WTC11 (cell line): ENCODE data around the gene MYO16. TPM values are rescaled to one million over a fixed set of nuclear protein-coding genes. Genes with fewer than 3 reads are reported as not detected.
A peak's percentile ranks its signal among the peaks of the same experiment; 100 is the strongest.

Experiments
- ATAC-seq: fragments of 200-7000 bp; cut with Tn5 transposase; 2 replicates; pipeline ENCODE4 v1.10.0; 2021; ENCODE audit warnings: mild to moderate bottlenecking, moderate library complexity
- CTCF ChIA-PET: fragments of 300-600 bp; sonication (Branson Sonifier 250); formaldehyde crosslinking; loops from one replicate; lab custom pipeline; 2021; ENCODE audit warnings: antibody characterized with exemption; lab: Charles Lee
- POLR2A ChIA-PET: fragments of 350-600 bp; sonication (Branson Sonifier 250); formaldehyde crosslinking; loops from one replicate; lab custom pipeline; 2021; ENCODE audit warnings: antibody characterized with exemption; lab: Charles Lee
- DNase-seq: peaks from one replicate; pipeline ENCODE4 v3.0.0; 2021; ENCODE audit warnings: low spot score
- H3K27ac Mint-ChIP-seq: 2 replicates; pipeline ENCODE4 v1.8.0; 2021; ENCODE audit warnings: mixed read lengths
- H3K27me3 Mint-ChIP-seq: 2 replicates; pipeline ENCODE4 v1.8.0; 2021; ENCODE audit warnings: low read depth, mild to moderate bottlenecking, moderate library complexity, mixed read lengths
- H3K36me3 Mint-ChIP-seq: 2 replicates; pipeline ENCODE4 v1.8.0; 2021; ENCODE audit warnings: mixed read lengths
- H3K4me1 Mint-ChIP-seq: 2 replicates; pipeline ENCODE4 v1.8.0; 2022; ENCODE audit warnings: mixed read lengths
- H3K4me3 Mint-ChIP-seq: 2 replicates; pipeline ENCODE4 v1.8.0; 2021; ENCODE audit warnings: mild to moderate bottlenecking, moderate library complexity, mixed read lengths
- H3K9me3 Mint-ChIP-seq: 2 replicates; pipeline ENCODE4 v1.8.0; 2021; ENCODE audit warnings: mixed read lengths
- ATF3 ChIP-seq: sonication (generic); formaldehyde crosslinking; conservative IDR thresholded peaks from 2 replicates; pipeline ENCODE4 v1.8.1; 2022; ENCODE audit warnings: mild to moderate bottlenecking, missing genetic modification reagents
- E2F5 ChIP-seq: sonication (generic); formaldehyde crosslinking; IDR thresholded peaks from 2 replicates; pipeline ENCODE4 v1.8.1; 2022; ENCODE audit warnings: mild to moderate bottlenecking, moderate library complexity, missing genetic modification reagents
- ESRRA ChIP-seq: sonication (generic); formaldehyde crosslinking; IDR thresholded peaks from 2 replicates; pipeline ENCODE4 v1.8.1; 2022; ENCODE audit warnings: mild to moderate bottlenecking, missing genetic modification reagents, borderline replicate concordance
- ETV6 ChIP-seq: sonication (generic); formaldehyde crosslinking; IDR thresholded peaks from 2 replicates; pipeline ENCODE4 v1.8.1; 2022; ENCODE audit warnings: mild to moderate bottlenecking, missing genetic modification reagents
- FOXP4 ChIP-seq: sonication (generic); formaldehyde crosslinking; IDR thresholded peaks from 2 replicates; pipeline ENCODE4 v1.8.0; 2022; ENCODE audit warnings: mild to moderate bottlenecking, missing genetic modification reagents
- NR2C2 ChIP-seq: sonication (generic); formaldehyde crosslinking; IDR thresholded peaks from 2 replicates; pipeline ENCODE4 v1.8.0; 2022; ENCODE audit warnings: mild to moderate bottlenecking, missing genetic modification reagents
- RORB ChIP-seq: fragments of 250-450 bp; sonication (Bioruptor Pico); IDR thresholded peaks from 2 replicates; pipeline ENCODE4 v1.9.0; 2021; ENCODE audit warnings: mild to moderate bottlenecking
- SMAD3 ChIP-seq: sonication (generic); formaldehyde crosslinking; IDR thresholded peaks from 2 replicates; pipeline ENCODE4 v1.8.0; 2022; ENCODE audit warnings: missing genetic modification reagents, mild to moderate bottlenecking, borderline replicate concordance
- ZNF396 ChIP-seq: fragments of 250-450 bp; sonication (Bioruptor Pico); IDR thresholded peaks from 2 replicates; pipeline ENCODE4 v1.8.0; 2021; ENCODE audit warnings: mild to moderate bottlenecking, moderate library complexity, borderline replicate concordance
- total RNA-seq: library from RNA; stranded (reverse); gene quantifications from 3 replicates; pipeline ENCODE4 v1.2.3, GENCODE V29; 2021
- TF ChIP-seq, protein P1 (sequence below): sonication (generic); formaldehyde crosslinking; IDR thresholded peaks from 2 replicates; pipeline ENCODE4 v1.8.1; 2023; ENCODE audit warnings: mild to moderate bottlenecking, missing genetic modification reagents, moderate library complexity
- TF ChIP-seq, protein P2 (sequence below): fragments of 200-600 bp; IDR thresholded peaks from 2 replicates; pipeline ENCODE4 v1.8.0; 2022; ENCODE audit warnings: antibody characterized with exemption
- TF ChIP-seq, protein P3 (sequence below): sonication (generic); formaldehyde crosslinking; IDR thresholded peaks from 2 replicates; pipeline ENCODE4 v1.8.0; 2022; ENCODE audit warnings: missing genetic modification reagents
- TF ChIP-seq, protein P4 (sequence below): sonication (generic); formaldehyde crosslinking; IDR thresholded peaks from 2 replicates; pipeline ENCODE4 v1.8.1; 2023; ENCODE audit warnings: mild to moderate bottlenecking, missing genetic modification reagents

The MYO16 gene
- total RNA-seq, 1 experiment from 2014 or later = 0.09 TPM

DNA sequence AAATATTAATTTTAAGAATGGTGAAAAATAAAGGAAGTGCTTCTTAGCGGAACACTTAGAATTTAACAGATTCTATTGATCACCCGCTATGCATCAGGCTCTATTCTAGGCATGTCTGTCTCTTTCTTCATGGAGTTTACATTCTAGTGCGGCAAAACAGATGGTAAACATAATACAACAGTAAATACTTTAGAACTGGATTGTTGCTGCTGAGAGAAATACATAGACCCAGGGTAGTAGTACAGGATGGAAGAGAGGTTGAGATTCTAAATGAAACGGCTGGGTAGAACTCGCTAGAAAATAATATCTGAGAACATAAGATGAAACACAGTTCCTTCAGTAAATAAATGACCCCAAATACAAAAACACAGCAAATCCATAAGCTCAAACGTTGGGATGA is 498.7 kb downstream of the MYO16 start:
- ChIA-PET CTCF (interaction anchor here (0.9 kb wide), 1 partner anchor 18 kb away, joined by 4 read pairs; no protein-coding TSS in a partner anchor), POLR2A (no interaction called here)
- Mint-ChIP-seq H3K4me3 (no peak overlapping the region), H3K27me3 (no peaks in the 10 kb centered on the region), H3K27ac (no peak overlapping the region), H3K4me1 (peaks cover 37% of the 10 kb centered on the region), H3K36me3 (no peaks in the 10 kb centered on the region), H3K9me3 (no peaks in the 10 kb centered on the region)
- ATAC-seq (no peak), DNase-seq (no peak)
- TF ChIP-seq NR2C2 (CRISPR knock-in tag) = no peak
- TF ChIP-seq FOXP4 (CRISPR knock-in tag) = no peak
- no peak for TF ChIP-seq ATF3 (CRISPR knock-in tag)
- TF ChIP-seq ZNF396 (CRISPR knock-in tag) = no peak
- TF ChIP-seq, protein P1, sequence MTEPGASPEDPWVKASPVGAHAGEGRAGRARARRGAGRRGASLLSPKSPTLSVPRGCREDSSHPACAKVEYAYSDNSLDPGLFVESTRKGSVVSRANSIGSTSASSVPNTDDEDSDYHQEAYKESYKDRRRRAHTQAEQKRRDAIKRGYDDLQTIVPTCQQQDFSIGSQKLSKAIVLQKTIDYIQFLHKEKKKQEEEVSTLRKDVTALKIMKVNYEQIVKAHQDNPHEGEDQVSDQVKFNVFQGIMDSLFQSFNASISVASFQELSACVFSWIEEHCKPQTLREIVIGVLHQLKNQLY = no peak
- no peak for TF ChIP-seq ETV6 (CRISPR knock-in tag)
- TF ChIP-seq RORB = no peak
- TF ChIP-seq SMAD3 (CRISPR knock-in tag) = no peak
- TF ChIP-seq E2F5 (CRISPR knock-in tag) = no peak
- TF ChIP-seq, protein P2, sequence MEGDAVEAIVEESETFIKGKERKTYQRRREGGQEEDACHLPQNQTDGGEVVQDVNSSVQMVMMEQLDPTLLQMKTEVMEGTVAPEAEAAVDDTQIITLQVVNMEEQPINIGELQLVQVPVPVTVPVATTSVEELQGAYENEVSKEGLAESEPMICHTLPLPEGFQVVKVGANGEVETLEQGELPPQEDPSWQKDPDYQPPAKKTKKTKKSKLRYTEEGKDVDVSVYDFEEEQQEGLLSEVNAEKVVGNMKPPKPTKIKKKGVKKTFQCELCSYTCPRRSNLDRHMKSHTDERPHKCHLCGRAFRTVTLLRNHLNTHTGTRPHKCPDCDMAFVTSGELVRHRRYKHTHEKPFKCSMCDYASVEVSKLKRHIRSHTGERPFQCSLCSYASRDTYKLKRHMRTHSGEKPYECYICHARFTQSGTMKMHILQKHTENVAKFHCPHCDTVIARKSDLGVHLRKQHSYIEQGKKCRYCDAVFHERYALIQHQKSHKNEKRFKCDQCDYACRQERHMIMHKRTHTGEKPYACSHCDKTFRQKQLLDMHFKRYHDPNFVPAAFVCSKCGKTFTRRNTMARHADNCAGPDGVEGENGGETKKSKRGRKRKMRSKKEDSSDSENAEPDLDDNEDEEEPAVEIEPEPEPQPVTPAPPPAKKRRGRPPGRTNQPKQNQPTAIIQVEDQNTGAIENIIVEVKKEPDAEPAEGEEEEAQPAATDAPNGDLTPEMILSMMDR = no peak

- no peak for DNase-seq
- Mint-ChIP-seq H3K4me3 (no peak overlapping the region), H3K36me3 (no peaks in the 10 kb centered on the region), H3K27ac (no peak overlapping the region), H3K27me3 (no peaks in the 10 kb centered on the region), H3K9me3 (no peaks in the 10 kb centered on the region), H3K4me1 (peaks cover 27% of the 10 kb centered on the region)
- POLR2A ChIA-PET = no interaction called here
- TF ChIP-seq, protein P2 = no peak
- TF ChIP-seq ESRRA (CRISPR knock-in tag) (no peak), SMAD3 (CRISPR knock-in tag) (no peak)
- ATAC-seq = no peak
- CTCF ChIA-PET = interaction anchor here (0.8 to 3.1 kb wide), 2 partner anchors 16 to 169 kb away, joined by 3 to 13 read pairs; no protein-coding TSS in a partner anchor
Observed at GRCh38 chr13:109130093-109130835, 500.9 kb downstream of the MYO16 start.

GRCh38 chr13:109131698-109132257 is 502.4 kb downstream of the MYO16 start:
- H3K27ac Mint-ChIP-seq = no peak overlapping the region; the same call in 1 of the 2 replicates
- POLR2A ChIA-PET = no interaction called here
- TF ChIP-seq, protein P3, sequence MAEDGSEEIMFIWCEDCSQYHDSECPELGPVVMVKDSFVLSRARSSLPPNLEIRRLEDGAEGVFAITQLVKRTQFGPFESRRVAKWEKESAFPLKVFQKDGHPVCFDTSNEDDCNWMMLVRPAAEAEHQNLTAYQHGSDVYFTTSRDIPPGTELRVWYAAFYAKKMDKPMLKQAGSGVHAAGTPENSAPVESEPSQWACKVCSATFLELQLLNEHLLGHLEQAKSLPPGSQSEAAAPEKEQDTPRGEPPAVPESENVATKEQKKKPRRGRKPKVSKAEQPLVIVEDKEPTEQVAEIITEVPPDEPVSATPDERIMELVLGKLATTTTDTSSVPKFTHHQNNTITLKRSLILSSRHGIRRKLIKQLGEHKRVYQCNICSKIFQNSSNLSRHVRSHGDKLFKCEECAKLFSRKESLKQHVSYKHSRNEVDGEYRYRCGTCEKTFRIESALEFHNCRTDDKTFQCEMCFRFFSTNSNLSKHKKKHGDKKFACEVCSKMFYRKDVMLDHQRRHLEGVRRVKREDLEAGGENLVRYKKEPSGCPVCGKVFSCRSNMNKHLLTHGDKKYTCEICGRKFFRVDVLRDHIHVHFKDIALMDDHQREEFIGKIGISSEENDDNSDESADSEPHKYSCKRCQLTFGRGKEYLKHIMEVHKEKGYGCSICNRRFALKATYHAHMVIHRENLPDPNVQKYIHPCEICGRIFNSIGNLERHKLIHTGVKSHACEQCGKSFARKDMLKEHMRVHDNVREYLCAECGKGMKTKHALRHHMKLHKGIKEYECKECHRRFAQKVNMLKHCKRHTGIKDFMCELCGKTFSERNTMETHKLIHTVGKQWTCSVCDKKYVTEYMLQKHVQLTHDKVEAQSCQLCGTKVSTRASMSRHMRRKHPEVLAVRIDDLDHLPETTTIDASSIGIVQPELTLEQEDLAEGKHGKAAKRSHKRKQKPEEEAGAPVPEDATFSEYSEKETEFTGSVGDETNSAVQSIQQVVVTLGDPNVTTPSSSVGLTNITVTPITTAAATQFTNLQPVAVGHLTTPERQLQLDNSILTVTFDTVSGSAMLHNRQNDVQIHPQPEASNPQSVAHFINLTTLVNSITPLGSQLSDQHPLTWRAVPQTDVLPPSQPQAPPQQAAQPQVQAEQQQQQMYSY (CRISPR knock-in tag) = 0 out of 2 replicates have a peak, but pooled peaks have one; percentile 12
- TF ChIP-seq, protein P4, sequence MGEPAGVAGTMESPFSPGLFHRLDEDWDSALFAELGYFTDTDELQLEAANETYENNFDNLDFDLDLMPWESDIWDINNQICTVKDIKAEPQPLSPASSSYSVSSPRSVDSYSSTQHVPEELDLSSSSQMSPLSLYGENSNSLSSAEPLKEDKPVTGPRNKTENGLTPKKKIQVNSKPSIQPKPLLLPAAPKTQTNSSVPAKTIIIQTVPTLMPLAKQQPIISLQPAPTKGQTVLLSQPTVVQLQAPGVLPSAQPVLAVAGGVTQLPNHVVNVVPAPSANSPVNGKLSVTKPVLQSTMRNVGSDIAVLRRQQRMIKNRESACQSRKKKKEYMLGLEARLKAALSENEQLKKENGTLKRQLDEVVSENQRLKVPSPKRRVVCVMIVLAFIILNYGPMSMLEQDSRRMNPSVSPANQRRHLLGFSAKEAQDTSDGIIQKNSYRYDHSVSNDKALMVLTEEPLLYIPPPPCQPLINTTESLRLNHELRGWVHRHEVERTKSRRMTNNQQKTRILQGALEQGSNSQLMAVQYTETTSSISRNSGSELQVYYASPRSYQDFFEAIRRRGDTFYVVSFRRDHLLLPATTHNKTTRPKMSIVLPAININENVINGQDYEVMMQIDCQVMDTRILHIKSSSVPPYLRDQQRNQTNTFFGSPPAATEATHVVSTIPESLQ (CRISPR knock-in tag) = no peak
- H3K36me3 Mint-ChIP-seq = no peaks in the 10 kb centered on the region
- H3K4me3 Mint-ChIP-seq = no peak overlapping the region
- no peaks in the 10 kb centered on the region for H3K9me3 Mint-ChIP-seq
- ATAC-seq = peak; percentile 64
- DNase-seq = no peak
- CTCF ChIA-PET = interaction anchor here (3.1 kb wide), 1 partner anchor 170 kb away, joined by 13 read pairs; no protein-coding TSS in a partner anchor
- no peaks in the 10 kb centered on the region for H3K27me3 Mint-ChIP-seq
- peaks cover 22% of the 10 kb centered on the region for H3K4me1 Mint-ChIP-seq
